ENCODE measurements around the gene PARVA.

DNA sequence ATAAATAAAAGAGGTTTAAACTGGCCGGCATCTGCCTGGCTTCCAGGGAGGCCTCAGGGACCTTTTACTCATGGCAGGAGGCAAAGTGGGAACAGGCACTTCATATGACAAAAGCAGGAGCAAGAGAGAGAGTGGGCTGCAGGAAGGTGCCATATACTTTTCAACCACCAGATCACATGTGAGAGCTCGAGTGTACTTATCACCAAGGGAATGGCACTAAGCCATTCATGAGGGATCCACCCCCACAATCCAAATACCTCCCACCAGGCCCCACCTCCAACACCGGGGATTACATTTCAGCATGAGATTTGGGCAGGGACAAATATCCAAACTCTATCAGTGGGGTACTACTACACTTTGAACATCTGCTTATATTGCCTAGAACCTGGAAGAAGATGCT, 126.5 kb downstream of the PARVA start:
- TF ChIP-seq CTCF (IDR thresholded peaks at IDR 0.05) (no peak), POLR2A (IDR thresholded peaks at IDR 0.05) (no peak), POLR2AphosphoS5 (IDR thresholded peaks at IDR 0.05) (no peak), EP300 (IDR thresholded peaks at IDR 0.05) (no peak)

All from sigmoid colon (tissue), 4 donors.